ENCODE data around the gene RAMP2. TPM values are rescaled to one million over a fixed set of nuclear protein-coding genes. Genes with fewer than 3 reads are reported as not detected.
A peak's percentile ranks its signal among the peaks of the same experiment; 100 is the strongest.

RAMP2 gene
- polyA plus RNA-seq, 1 donor (not counting 4 experiments of a cell fraction or from before 2014, with no cell fraction given) = not detected

DNA sequence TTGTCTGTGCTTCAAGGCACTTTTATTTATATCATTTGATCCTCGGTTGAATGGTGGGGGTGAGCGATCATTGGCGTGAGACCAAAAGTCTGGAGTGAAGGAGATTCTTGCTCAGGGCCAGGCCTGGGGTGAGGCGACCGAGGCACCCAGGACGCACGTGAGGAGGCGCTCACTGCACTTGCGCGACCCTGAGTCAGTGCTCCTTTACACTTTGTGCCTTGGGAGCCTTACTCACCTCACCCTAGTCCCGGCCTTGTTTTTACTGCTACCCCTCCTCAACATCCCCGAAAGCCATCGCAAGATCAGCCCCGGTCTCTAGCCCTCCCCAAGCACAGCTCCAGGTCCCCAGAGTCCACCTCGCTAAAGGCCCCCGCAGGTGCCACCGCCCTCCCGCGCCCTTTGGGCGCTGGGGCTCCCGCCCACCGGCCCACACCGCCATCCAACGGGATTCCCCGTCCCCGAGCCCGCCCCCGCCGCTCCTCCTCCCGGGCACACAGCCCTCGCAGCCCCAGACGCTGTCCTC lies 16.7 kb upstream of the RAMP2 start:
- dilution Hi-C loops (cut with MboI; ENCODE audit: extremely low pct_ligation_motif_present, low sequenced_read_pairs) = no loop called here
- Histone ChIP-seq H3K4me3 (ENCODE audit: control insufficient read depth in 2 of 3, extremely low read depth in 1 of 3, insufficient read depth in 2 of 3, low read depth in 1 of 3, low read length in 3 of 3) (peak overlapping the region; percentile 65 to 83 (median 80)), H2AFZ (ENCODE audit: control insufficient read depth, low read length) (peak overlapping the region; percentile 86)

DNA sequence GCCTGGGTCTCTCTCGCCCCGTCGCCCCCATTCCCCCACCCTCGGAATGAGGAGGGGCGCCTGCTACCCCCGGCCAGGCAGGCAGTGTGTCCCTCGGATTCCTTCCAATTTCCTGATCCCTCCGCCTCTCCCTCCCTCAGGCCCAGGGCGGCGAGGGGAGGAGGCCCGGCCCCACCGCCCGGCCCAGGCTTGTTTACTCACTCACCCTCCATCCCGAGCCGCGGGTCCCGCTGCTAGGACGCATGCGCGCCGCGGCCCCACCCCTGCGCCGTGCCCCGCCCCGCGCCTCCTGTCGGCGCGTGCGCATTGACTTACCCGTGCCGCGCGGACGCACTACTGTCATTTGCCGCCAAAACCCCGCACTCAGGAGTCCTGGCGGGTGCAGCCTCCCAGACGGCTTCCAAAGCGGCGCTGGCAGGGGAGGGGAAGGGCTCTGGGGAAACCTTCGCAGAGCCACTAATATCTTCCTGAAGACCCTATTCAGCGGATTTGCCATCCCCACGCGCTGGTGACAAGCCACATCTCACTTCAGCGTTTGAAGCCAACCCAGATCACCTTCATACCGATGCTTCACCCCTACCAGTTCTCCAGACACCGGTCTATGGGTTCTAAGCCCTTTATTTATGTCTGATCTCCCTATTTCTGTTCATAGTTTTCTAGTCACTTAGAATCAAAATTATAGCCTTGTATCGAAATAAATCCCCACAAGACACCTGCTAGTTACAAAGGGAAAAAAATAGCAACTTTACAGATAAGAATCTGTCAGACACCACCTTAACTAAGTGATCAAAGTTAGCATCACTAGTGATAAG lies 16.0 kb upstream of the RAMP2 start, which contains the start of gene EZH1:
TSS of gene EZH1 (minus strand) at position 235 of the 812 bp plus-strand sequence. CDS start 16,099 bp downstream, outside the sequence.
- H3K9ac ChIP-seq (ENCODE audit: control insufficient read depth, extremely low read depth, insufficient read depth, low read length) = peak within 1 kb of the TSS; percentile 86
- no peaks in the 10 kb centered on the region for H3K36me3 ChIP-seq (ENCODE audit: control insufficient read depth in 2 of 2, extremely low read depth in 1 of 2, insufficient read depth in 2 of 2, low read length in 2 of 2)
- no peak for TF ChIP-seq EZH2 (IDR thresholded peaks at IDR 0.05; ENCODE audit: low read length)
- TF ChIP-seq, protein P1, sequence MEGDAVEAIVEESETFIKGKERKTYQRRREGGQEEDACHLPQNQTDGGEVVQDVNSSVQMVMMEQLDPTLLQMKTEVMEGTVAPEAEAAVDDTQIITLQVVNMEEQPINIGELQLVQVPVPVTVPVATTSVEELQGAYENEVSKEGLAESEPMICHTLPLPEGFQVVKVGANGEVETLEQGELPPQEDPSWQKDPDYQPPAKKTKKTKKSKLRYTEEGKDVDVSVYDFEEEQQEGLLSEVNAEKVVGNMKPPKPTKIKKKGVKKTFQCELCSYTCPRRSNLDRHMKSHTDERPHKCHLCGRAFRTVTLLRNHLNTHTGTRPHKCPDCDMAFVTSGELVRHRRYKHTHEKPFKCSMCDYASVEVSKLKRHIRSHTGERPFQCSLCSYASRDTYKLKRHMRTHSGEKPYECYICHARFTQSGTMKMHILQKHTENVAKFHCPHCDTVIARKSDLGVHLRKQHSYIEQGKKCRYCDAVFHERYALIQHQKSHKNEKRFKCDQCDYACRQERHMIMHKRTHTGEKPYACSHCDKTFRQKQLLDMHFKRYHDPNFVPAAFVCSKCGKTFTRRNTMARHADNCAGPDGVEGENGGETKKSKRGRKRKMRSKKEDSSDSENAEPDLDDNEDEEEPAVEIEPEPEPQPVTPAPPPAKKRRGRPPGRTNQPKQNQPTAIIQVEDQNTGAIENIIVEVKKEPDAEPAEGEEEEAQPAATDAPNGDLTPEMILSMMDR (optimal IDR thresholded peaks at IDR 0.05 in 1 of 3, IDR thresholded peaks at IDR 0.05 in 1 of 3, conservative IDR thresholded peaks at IDR 0.05 in 1 of 3; ENCODE audit: extremely low read depth in 1 of 3, insufficient read depth in 2 of 3, low read length in 3 of 3) = no peak
- peak within 1 kb of the TSS; percentile 99 for H3K4me2 ChIP-seq (ENCODE audit: control insufficient read depth, extremely low read depth, insufficient read depth, low read depth, low read length)
- H3K27me3 ChIP-seq (ENCODE audit: control insufficient read depth, extremely low read depth, insufficient read depth, low read length) = no peaks in the 10 kb centered on the region
- H3K9me3 ChIP-seq (ENCODE audit: control insufficient read depth, low read depth, low read length) = no peaks in the 10 kb centered on the region
- no peaks in the 10 kb centered on the region for H3K9me1 ChIP-seq (ENCODE audit: control insufficient read depth, extremely low read depth, insufficient read depth, low read length)
- H3K4me1 ChIP-seq (ENCODE audit: control insufficient read depth, extremely low read depth, insufficient read depth, low read length) = peaks cover 8% of the 10 kb centered on the region
- peak; percentile 45 for DNase-seq (ENCODE audit: low read depth, low spot score)
- peak within 1 kb of the TSS; percentile 86 for H2AFZ ChIP-seq (ENCODE audit: control insufficient read depth, low read length)
- H4K20me1 ChIP-seq (ENCODE audit: control insufficient read depth, extremely low read depth, insufficient read depth, low read length) = no peaks in the 10 kb centered on the region
- no peak for FAIRE-seq
- peaks cover 5% of the 10 kb centered on the region for H3K79me2 ChIP-seq (ENCODE audit: control insufficient read depth, insufficient read depth, low read length)
- dilution Hi-C loops (cut with MboI; ENCODE audit: extremely low pct_ligation_motif_present, low sequenced_read_pairs) = no loop called here
- H3K27ac ChIP-seq (ENCODE audit: control insufficient read depth, insufficient read depth, low read length) = peak within 1 kb of the TSS; percentile 76
- H3K4me3 ChIP-seq (ENCODE audit: control insufficient read depth in 2 of 3, extremely low read depth in 1 of 3, insufficient read depth in 2 of 3, low read depth in 1 of 3, low read length in 3 of 3) = peak within 1 kb of the TSS; percentile 65 to 83 (median 80)

More for the DNA sequence above, 16.7 kb upstream of the RAMP2 start:
- FAIRE-seq = no peak
- H4K20me1 ChIP-seq (ENCODE audit: control insufficient read depth, extremely low read depth, insufficient read depth, low read length) = no peaks in the 10 kb centered on the region
- no peaks in the 10 kb centered on the region for H3K36me3 ChIP-seq (ENCODE audit: control insufficient read depth in 2 of 2, extremely low read depth in 1 of 2, insufficient read depth in 2 of 2, low read length in 2 of 2)
- TF ChIP-seq EZH2 (IDR thresholded peaks at IDR 0.05; ENCODE audit: low read length) = no peak
- TF ChIP-seq, protein P1 (optimal IDR thresholded peaks at IDR 0.05 in 1 of 3, IDR thresholded peaks at IDR 0.05 in 1 of 3, conservative IDR thresholded peaks at IDR 0.05 in 1 of 3; ENCODE audit: extremely low read depth in 1 of 3, insufficient read depth in 2 of 3, low read length in 3 of 3) = peak in 2 of 3 experiments; percentile 3 to 38
- H3K27ac ChIP-seq (ENCODE audit: control insufficient read depth, insufficient read depth, low read length) = peak overlapping the region; percentile 76
- no peaks in the 10 kb centered on the region for H3K9me1 ChIP-seq (ENCODE audit: control insufficient read depth, extremely low read depth, insufficient read depth, low read length)
- no peak for DNase-seq (ENCODE audit: low read depth, low spot score)
- no peaks in the 10 kb centered on the region for H3K9me3 ChIP-seq (ENCODE audit: control insufficient read depth, low read depth, low read length)
- peaks cover 5% of the 10 kb centered on the region for H3K79me2 ChIP-seq (ENCODE audit: control insufficient read depth, insufficient read depth, low read length)
- peak overlapping the region; percentile 86 for H3K9ac ChIP-seq (ENCODE audit: control insufficient read depth, extremely low read depth, insufficient read depth, low read length)
- H3K4me2 ChIP-seq (ENCODE audit: control insufficient read depth, extremely low read depth, insufficient read depth, low read depth, low read length) = peak overlapping the region; percentile 99
- H3K4me1 ChIP-seq (ENCODE audit: control insufficient read depth, extremely low read depth, insufficient read depth, low read length) = peaks cover 8% of the 10 kb centered on the region
- H3K27me3 ChIP-seq (ENCODE audit: control insufficient read depth, extremely low read depth, insufficient read depth, low read length) = no peaks in the 10 kb centered on the region
